Esophagus squamous epithelium (tissue), 5 donors: Measurements from ENCODE around the gene BZW2. TPM values are rescaled to one million over a fixed set of nuclear protein-coding genes. Genes with fewer than 3 reads are reported as not detected.
A peak's percentile ranks its signal among the peaks of the same experiment; 100 is the strongest.

ENCODE experiments used
- DNase-seq: peaks from one replicate; lab custom pipeline; 2025; lab: John Stamatoyannopoulos, UW
- H3K27ac ChIP-seq, 4 donors: fragments of 200-600 bp; sonication (generic); one replicate each; pipeline ENCODE4 v1.5.1; 2016 to 2019; ENCODE audit warnings: mild to moderate bottlenecking in 1 of 4
- H3K27me3 ChIP-seq, 4 donors: fragments of 200-600 bp; sonication (generic); 1 replicate in 3 of 4; 2 replicates in 1 of 4; pipeline versions ENCODE4 v1.5.1 to v1.6.0; 2017 to 2021; ENCODE audit warnings: antibody characterized with exemption in 1 of 4
- H3K36me3 ChIP-seq, 3 donors: fragments of 200-600 bp; sonication (generic); one replicate each; pipeline ENCODE4 v1.5.1; 2016 to 2019
- H3K4me1 ChIP-seq, 3 donors: fragments of 200-600 bp; sonication (generic); one replicate each; pipeline ENCODE4 v1.5.1; 2017 to 2019
- H3K4me3 ChIP-seq, 4 donors: fragments of 200-600 bp; sonication (generic); 1 replicate in 3 of 4; 2 replicates in 1 of 4; pipeline ENCODE4 v1.5.1; 2016 to 2019; ENCODE audit warnings: mild to moderate bottlenecking in 2 of 4, moderate library complexity in 1 of 4
- H3K9me3 ChIP-seq, 3 donors: fragments of 200-600 bp; sonication (generic); one replicate each; pipeline ENCODE4 v1.5.1; 2016 to 2019
- POLR2A ChIP-seq, 4 donors: fragments of 450-650 bp; IDR thresholded peaks; one replicate each; pipeline ENCODE4 v1.6.1; 2017; ENCODE audit warnings: antibody characterized with exemption in 4 of 4, mild to moderate bottlenecking in 4 of 4, moderate library complexity in 3 of 4
- WGBS, 2 donors: methylation state at CpG; one replicate each; pipeline ENCODE4 v1.1.5; 2018; 5-methylcytosine and 5-hydroxymethylcytosine counted together
- intact Hi-C: fragments of 100-400 bp; cut with DNase I; formaldehyde crosslinking; loops from one replicate; pipeline ENCODE4 v1.15.0; 2022
- total RNA-seq, 4 donors: library from RNA; depleted of rRNA; stranded (reverse); fragments of >200 nt; gene quantifications; one replicate each; pipeline ENCODE4 v1.1.0, GENCODE V29; 2016
- TF ChIP-seq, protein P1 (sequence below), 6 experiments: fragments of 450-650 bp in 4 of 6; fragments of 200-600 bp in 2 of 6; sonication (generic) in 2 of 6; IDR thresholded peaks; one replicate each; pipeline ENCODE4 v1.5.1; 2016 to 2019; ENCODE audit warnings: antibody characterized with exemption in 6 of 6, mild to moderate bottlenecking in 4 of 6, moderate library complexity in 4 of 6
- donor health status: DM: yes; HTN: yes; CAD: no.

BZW2 gene
- total RNA-seq, 4 donors from 2014 or later = 38.2 to 79.5 (median 69.6) TPM

DNA sequence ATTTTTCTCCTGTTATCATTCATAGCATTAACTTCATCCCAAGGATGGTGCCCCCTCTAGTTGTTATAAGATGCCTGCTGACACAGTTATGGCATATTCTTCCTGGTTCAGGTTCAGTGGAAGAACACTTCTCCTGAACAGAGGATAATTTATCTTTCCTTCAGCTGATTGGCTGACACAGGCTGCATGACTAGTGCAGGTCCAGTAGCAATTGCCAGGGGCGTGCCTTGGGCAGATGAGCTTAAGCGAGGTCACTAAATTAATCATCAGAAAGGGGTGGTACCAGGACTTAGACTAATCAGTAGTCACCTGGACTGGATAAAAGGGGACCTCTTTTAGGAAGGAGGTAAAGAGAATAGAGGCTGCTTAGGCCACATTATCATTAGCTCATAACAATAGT lies 42.3 kb downstream of the BZW2 start:
- no peaks in the 10 kb centered on the region for H3K27me3 ChIP-seq
- 60 to 100% methylated on average over 1 of the region's 2 CpGs for WGBS, 2 donors
- no peak for DNase-seq

DNA sequence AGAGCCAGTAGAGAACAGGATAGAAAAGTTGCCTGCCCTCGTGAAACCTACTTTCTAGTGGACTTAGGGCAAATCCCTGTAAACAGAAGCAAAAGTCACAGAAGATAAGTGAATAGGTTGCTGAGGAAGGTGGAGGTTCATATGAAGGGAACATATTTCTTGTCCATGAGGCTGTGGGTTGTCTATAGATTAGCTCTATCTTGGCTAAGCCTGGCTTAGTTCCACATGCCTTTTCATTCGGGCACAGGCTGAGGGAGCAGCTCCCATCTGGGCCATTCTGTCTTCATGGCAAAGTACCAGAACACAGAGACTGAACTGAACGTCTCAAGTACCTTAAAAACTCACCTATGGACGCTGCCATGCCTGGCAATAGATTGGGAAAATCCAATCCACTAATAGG lies 45.3 kb downstream of the BZW2 start:
- Histone ChIP-seq H3K27me3 (no peaks in the 10 kb centered on the region), H3K4me3 (no peak overlapping the region), H3K4me1 (no peaks in the 10 kb centered on the region), H3K27ac (no peak overlapping the region), H3K36me3 (peaks cover 0 to 87% (median 3%) of the 10 kb centered on the region in 3 donors), H3K9me3 (no peaks in the 10 kb centered on the region)
- TF ChIP-seq, protein P1, sequence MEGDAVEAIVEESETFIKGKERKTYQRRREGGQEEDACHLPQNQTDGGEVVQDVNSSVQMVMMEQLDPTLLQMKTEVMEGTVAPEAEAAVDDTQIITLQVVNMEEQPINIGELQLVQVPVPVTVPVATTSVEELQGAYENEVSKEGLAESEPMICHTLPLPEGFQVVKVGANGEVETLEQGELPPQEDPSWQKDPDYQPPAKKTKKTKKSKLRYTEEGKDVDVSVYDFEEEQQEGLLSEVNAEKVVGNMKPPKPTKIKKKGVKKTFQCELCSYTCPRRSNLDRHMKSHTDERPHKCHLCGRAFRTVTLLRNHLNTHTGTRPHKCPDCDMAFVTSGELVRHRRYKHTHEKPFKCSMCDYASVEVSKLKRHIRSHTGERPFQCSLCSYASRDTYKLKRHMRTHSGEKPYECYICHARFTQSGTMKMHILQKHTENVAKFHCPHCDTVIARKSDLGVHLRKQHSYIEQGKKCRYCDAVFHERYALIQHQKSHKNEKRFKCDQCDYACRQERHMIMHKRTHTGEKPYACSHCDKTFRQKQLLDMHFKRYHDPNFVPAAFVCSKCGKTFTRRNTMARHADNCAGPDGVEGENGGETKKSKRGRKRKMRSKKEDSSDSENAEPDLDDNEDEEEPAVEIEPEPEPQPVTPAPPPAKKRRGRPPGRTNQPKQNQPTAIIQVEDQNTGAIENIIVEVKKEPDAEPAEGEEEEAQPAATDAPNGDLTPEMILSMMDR (IDR thresholded peaks at IDR 0.05) = no peak
- no peak for TF ChIP-seq POLR2A (IDR thresholded peaks at IDR 0.05)
- WGBS, 2 donors = 90 to 93% methylated on average over 2 to 4 of the region's 4 CpGs
- intact Hi-C loops = loop anchor here (10.0 kb wide), 1 partner anchor 224 kb away; no protein-coding TSS in a partner anchor
- DNase-seq = no peak

More for the DNA sequence above, 42.3 kb downstream of the BZW2 start:
- H3K4me3 ChIP-seq = no peak overlapping the region
- no peaks in the 10 kb centered on the region for H3K4me1 ChIP-seq
- peaks cover 0 to 87% (median 0%) of the 10 kb centered on the region in 3 donors for H3K36me3 ChIP-seq
- TF ChIP-seq POLR2A (IDR thresholded peaks at IDR 0.05) = no peak
- TF ChIP-seq, protein P1 (IDR thresholded peaks at IDR 0.05) = no peak
- no peak overlapping the region for H3K27ac ChIP-seq
- H3K9me3 ChIP-seq = no peaks in the 10 kb centered on the region
- intact Hi-C loops = no loop called here

DNA sequence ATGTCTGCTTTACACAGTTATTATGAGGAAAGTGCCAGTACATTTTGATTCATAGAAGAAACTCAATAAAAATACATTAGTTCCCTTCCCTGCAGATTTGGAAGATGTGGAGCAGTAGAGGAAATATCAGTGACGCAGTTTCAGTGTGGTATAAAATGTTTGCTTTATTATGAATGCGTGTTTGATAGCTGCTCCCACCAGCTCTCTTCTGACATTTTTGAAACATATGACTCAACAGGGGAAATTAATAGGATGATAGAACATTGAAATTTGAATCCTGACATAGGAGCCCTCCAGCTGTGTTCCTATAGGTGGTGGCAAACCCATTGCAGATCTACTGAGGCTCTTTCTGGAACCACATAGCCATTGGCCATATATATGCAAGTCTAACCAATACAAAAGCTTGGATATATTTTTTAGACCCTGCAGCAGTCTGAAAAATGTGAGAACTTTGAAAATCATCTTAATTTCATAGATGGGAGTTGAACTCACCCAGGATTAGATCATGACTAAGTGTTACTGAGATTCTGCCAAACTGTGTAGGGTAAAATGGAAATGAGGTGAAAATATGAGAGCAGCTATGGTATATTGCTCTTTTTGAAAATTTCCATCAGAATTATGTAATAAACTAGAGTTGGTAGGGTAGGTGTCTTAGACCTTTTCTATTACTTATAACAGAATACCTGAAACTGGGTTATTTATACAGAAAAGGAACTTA lies 47.8 kb downstream of the BZW2 start:
- DNase-seq = no peak
- Histone ChIP-seq H3K27me3 (no peaks in the 10 kb centered on the region), H3K9me3 (no peaks in the 10 kb centered on the region), H3K4me1 (no peaks in the 10 kb centered on the region), H3K4me3 (no peak overlapping the region), H3K27ac (no peak overlapping the region), H3K36me3 (peaks cover 8 to 95% (median 16%) of the 10 kb centered on the region in 3 donors)
- 97 to 100% methylated on average over 2 of the region's 2 CpGs for WGBS, 2 donors
- intact Hi-C loops = loop anchor here (10.0 kb wide), 1 partner anchor 221 kb away; no protein-coding TSS in a partner anchor
- no peak for TF ChIP-seq POLR2A (IDR thresholded peaks at IDR 0.05)
- TF ChIP-seq, protein P1 (IDR thresholded peaks at IDR 0.05) = no peak

DNA sequence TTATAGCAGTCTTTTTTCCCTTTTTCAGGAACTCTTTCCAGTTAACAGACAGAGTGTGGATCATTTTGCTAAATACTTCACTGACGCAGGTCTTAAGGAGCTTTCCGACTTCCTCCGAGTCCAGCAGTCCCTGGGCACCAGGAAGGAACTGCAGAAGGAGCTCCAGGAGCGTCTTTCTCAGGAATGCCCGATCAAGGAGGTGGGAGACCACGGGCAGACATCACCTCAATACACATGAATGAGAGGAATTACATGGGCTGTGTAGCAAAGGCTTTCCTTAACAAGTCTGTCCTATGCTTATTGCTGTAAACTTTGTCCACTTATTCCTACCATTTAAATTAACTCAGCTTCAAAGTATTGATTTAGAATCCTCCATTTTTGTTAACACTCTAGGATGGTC lies 48.8 kb downstream of the BZW2 start:
- no peak for DNase-seq
- WGBS, 2 donors = 89 to 94% methylated on average over 6 of the region's 6 CpGs
- intact Hi-C loops = loop anchor here (10.0 kb wide), 1 partner anchor 220 kb away; no protein-coding TSS in a partner anchor
- no peaks in the 10 kb centered on the region for H3K27me3 ChIP-seq
- H3K27ac ChIP-seq = no peak overlapping the region
- TF ChIP-seq POLR2A (IDR thresholded peaks at IDR 0.05) = no peak
- TF ChIP-seq, protein P1 (IDR thresholded peaks at IDR 0.05) = no peak
- no peak overlapping the region for H3K4me3 ChIP-seq
- no peaks in the 10 kb centered on the region for H3K9me3 ChIP-seq
- peaks cover 8 to 100% (median 16%) of the 10 kb centered on the region in 3 donors for H3K36me3 ChIP-seq
- H3K4me1 ChIP-seq = no peaks in the 10 kb centered on the region

DNA sequence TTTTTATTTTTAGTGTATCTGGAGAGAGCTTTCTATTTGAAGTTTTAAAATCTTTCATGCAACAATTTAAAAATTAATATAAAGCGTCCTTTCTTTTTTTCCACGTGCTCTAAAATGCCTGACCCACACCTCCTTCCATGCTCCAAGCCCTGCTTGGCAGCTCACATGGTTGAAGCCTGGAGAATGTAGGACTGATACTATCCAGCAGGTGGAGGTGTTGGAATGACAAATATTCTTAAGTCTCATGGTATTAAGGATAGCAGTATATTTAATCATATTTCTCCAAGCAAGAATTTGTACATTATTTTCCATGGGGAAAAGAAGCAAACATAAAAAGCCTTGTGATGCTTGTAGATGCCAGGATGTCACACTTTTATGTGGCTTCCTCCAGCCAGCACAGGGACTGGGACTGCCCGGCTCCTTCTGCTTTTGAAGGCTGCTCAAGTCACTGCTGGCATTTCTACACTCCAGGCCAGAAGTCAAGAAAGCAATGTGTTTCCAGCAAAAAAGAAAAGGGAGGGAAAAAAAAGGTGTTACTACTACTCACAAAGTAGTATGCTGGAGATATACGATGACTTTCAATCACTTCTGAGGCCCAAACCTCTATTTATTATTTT lies 49.7 kb downstream of the BZW2 start:
- peaks cover 8 to 100% (median 16%) of the 10 kb centered on the region in 3 donors for H3K36me3 ChIP-seq
- no peaks in the 10 kb centered on the region for H3K4me1 ChIP-seq
- no peak for DNase-seq
- no peaks in the 10 kb centered on the region for H3K9me3 ChIP-seq
- TF ChIP-seq, protein P1 (IDR thresholded peaks at IDR 0.05) = peak in 5 of 6 experiments; percentile 40 to 73 (median 55)
- no peak for TF ChIP-seq POLR2A (IDR thresholded peaks at IDR 0.05)
- intact Hi-C loops = loop anchor here (10.0 kb wide), 1 partner anchor 219 kb away; no protein-coding TSS in a partner anchor
- no peaks in the 10 kb centered on the region for H3K27me3 ChIP-seq
- WGBS, 2 donors = 77 to 83% methylated on average over 4 of the region's 4 CpGs
- H3K27ac ChIP-seq = no peak overlapping the region
- no peak overlapping the region for H3K4me3 ChIP-seq
